NCI-H187 treated with DMSO at 0.1 percent for 48 hours (cell line): ENCODE results near the gene ALKBH7.

Experiments used
- DNase-seq: peaks from one replicate; lab custom pipeline; 2025; lab: John Stamatoyannopoulos, UW

Gene ALKBH7

GRCh38 chr19:6424195-6424938 is 51.8 kb downstream of the ALKBH7 start, which contains the start of gene KHSRP:
KHSRP (minus strand) TSS chr19:6424811; CDS start chr19:6424701, 110 bp downstream.
- DNase-seq = no peak
